Mesangial cell (primary cell): ENCODE measurements around the gene TEDC1. TPM values are rescaled to one million over a fixed set of nuclear protein-coding genes. Genes with fewer than 3 reads are reported as not detected.

Experiments
- total RNA-seq: library from RNA; depleted of rRNA; stranded (reverse); fragments of >200 nt; gene quantifications from 2 replicates; pipeline ENCODE4 v1.2.3, GENCODE V29; 2015

The TEDC1 gene
- total RNA-seq, result 4.3 and 44.2 TPM in 2 replicates

GRCh38 chr14:105490572-105491365 lies at the start of gene TEDC1:
TEDC1 (plus strand) TSS chr14:105491246; CDS start chr14:105491376, 130 bp downstream.

GRCh38 chr14:105474483-105475268 lies 16.4 kb upstream of the TEDC1 start, which contains the start of gene CRIP2:
CRIP2 (plus strand) TSS chr14:105474821; CDS start chr14:105474863, 42 bp downstream.

GRCh38 chr14:105486163-105486973 lies 4.7 kb upstream of the TEDC1 start, which contains the start of gene CRIP1:
CRIP1 (plus strand) TSS chr14:105486886; CDS start chr14:105487260, 374 bp downstream.

GRCh38 chr14:105525861-105526775 lies 35.1 kb downstream of the TEDC1 start, which contains the start of gene TMEM121:
TMEM121 (plus strand) TSS chr14:105526583; CDS start chr14:105528835, 2,252 bp downstream.

Other genes with a start within 250 kb of the TEDC1 start
- gene BTBD6, start 242.7 kb upstream of the TEDC1 start, total RNA-seq, result 41.7 and 53.9 TPM in 2 replicates
- gene BRF1, start 190.2 kb upstream of the TEDC1 start, total RNA-seq, result 18.3 and 34.5 TPM in 2 replicates
- gene PACS2, start 176.5 kb upstream of the TEDC1 start, total RNA-seq, result 60.0 and 105 TPM in 2 replicates
- 0.13 and 0.16 TPM in 2 replicates for gene TEX22, start 92.7 kb upstream of the TEDC1 start, total RNA-seq
- 66.6 and 77.6 TPM in 2 replicates for gene MTA1, start 71.4 kb upstream of the TEDC1 start, total RNA-seq
- gene CRIP2, start 16.4 kb upstream of the TEDC1 start, total RNA-seq, result 200 and 216 TPM in 2 replicates
- 10.6 and 15.2 TPM in 2 replicates for gene CRIP1, start 4.4 kb upstream of the TEDC1 start, total RNA-seq
- 5.1 and 8.0 TPM in 2 replicates for gene TMEM121, start 35.3 kb downstream of the TEDC1 start, total RNA-seq